Endothelial cell of hepatic sinusoid (primary cell): ENCODE data around the gene SUPT6H.
"Not testable (repeated sequence)": the region's sequence is repeated elsewhere in the genome, so short reads cannot be mapped to it uniquely, and the experiment has no call there.

Experiments
- in situ Hi-C: cut with HindIII; loops from 2 replicates; pipeline ENCODE4 v1.10.0; 2017; ENCODE audit warnings: low sequenced_read_pairs

SUPT6H gene

DNA sequence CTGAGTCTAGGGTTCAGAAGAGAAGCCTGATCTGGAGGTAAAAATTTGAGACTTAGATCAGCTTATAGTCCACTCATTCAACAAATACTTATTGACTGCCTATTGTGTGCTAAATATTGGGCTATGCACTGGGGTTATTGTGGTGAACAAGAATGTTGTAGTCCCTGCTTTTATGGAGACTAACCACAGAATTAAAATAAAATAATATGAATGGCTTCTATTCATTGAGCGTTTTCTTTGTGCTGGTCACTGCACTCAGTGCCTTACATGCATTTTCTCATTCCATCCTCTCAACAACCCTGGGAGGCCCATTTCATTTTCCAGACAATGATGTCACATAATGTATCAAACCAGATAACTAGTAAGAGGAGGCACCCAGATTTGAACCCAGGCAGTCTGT is 71.3 kb downstream of the SUPT6H start:
- in situ Hi-C loops = no loop called here

DNA sequence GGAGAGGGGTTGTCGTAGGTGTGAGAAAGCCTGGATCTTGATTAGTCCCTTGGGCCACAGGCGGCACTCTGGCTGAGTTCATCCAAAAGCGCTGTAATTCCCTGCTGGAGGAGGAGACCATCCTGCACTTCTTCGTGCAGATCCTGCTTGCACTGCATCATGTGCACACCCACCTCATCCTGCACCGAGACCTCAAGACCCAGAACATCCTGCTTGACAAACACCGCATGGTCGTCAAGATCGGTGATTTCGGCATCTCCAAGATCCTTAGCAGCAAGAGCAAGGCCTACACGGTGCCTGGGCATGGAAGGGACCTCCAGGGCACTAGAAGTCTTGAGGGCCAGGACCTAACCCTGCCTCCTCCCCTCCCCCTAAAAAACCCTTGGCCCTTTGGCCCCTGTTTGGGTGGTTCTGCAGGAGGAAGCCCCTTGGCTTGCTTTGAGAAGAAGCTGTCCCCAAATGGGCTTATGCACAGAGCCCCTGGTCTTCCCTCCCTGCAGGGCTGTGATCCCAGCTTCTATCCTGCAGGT is 72.8 kb downstream of the SUPT6H start:
- in situ Hi-C loops = no loop called here

DNA sequence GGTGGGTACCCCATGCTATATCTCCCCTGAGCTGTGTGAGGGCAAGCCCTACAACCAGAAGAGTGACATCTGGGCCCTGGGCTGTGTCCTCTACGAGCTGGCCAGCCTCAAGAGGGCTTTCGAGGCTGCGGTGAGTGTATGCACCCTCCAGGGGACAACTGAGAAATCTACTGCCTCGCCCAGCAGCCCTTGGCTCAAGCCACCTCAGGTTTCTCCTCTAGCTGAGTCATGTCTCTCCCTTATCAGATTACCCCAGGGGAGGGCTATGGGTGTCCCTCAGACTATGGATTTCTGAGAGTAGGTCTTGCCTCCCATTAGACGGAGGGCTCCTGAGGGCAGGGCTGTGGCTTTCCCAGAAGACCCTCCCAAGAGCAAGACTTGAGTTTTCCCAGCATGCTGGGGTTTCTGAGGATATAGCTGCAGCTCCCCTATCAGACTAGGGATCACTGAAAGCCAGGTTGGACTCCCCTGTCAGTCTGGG is 73.3 kb downstream of the SUPT6H start:
- in situ Hi-C loops = no loop called here

DNA sequence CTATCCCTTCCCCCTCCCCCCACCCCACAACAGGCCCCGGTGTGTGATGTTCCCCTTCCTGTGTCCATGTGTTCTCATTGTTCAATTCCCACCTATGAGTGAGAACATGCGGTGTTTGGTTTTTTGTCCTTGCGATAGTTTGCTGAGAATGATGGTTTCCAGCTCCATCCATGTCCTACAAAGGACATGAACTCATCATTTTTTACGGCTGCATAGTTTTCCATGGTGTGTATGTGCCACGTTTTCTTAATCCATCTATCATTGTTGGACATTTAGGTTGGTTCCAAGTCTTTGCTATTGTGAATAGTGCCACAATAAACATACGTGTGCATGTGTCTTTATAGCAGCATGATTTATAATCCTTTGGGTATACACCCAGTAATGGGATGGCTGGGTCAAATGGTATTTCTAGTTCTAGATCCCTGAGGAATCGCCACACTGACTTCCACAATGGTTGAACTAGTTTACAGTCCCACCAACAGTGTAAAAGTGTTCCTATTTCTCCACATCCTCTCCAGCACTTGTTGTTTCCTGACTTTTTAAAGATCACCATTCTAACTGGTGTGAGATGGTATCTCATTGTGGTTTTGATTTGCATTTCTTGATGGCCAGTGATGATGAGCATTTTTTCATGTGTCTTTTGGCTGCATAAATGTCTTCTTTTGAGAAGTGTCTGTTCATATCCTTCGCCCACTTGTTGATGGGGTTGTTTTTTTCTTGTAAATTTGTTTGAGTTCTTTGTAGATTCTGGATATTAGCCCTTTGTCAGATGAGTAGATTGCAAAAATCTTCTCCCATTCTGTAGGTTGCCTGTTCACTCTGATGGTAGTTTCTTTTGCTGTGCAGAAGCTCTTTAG is 74.1 kb downstream of the SUPT6H start:
- in situ Hi-C loops = not testable (repeated sequence)

DNA sequence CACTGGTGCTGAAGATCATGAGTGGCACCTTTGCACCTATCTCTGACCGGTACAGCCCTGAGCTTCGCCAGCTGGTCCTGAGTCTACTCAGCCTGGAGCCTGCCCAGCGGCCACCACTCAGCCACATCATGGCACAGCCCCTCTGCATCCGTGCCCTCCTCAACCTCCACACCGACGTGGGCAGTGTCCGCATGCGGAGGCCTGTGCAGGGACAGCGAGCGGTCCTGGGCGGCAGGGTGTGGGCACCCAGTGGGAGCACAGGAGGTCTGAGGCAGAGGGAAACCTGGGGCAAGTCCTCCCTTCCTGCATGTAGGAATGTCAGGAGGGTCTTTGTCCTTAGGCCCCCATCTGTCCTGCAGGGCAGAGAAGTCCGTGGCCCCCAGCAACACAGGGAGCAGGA is 75.3 kb downstream of the SUPT6H start:
- in situ Hi-C loops = no loop called here

DNA sequence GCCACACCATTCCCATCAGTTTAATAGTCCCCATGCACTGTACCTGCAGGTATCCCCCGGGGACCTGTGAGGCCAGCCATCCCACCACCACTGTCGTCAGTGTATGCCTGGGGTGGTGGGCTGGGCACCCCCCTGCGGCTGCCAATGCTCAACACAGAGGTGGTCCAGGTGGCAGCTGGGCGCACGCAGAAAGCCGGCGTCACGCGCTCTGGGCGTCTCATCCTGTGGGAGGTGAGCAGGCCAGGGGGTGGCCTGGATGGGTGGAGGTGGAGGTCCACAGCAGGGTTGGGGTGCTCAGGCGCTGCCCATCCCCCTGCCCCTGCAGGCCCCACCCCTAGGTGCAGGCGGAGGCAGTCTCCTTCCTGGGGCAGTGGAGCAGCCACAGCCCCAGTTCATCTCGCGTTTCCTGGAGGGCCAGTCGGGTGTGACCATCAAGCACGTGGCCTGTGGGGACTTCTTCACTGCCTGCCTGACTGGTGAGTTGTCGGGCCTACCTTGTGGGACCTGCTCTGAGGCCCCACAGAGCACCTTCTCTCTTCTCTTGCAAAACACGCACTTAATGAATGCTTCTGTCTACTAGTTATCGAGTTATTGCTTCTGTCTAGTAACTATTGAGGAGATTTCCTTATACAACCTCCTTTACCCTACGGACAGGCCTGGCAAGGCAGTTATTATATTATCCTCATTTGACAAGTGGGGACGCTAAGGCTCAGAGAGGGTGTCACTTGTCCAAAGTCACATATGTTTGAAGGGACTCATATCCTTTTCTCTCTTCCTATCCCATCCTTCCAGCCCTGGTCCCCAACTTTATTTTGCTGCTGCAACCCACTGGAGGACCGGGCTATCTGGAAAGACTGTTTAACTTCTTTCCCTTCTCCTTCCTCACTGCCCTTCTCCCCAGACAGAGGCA is 76.0 kb downstream of the SUPT6H start:
- in situ Hi-C loops = no loop called here

DNA sequence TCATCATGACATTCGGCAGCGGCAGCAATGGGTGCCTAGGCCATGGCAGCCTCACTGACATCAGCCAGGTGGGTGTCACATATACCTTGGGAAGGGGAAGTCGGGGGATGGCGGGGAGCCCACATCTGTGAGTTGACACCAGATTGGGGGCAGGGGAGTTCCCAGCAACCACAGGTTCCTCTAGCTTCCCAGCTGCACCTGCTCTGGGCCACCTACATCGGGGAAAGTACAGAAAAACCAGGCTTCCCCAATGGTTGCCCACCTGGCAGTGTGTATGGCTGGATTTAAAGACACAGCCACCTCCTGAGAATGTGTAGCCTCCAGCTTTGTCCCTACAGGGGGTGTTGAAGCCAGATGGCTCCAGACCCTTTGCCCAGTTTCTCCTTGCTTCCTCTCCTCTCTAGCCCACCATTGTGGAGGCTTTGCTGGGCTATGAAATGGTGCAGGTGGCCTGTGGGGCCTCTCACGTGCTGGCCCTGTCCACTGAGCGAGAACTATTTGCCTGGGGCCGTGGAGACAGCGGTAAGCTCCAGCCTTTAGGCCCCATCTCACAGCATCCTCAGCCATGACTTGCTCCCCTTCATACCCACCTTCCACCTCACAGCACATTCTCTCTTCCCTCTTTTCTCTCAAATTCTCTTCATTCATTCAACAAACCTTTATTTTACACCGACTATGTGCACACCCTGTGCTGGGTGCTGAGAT is 76.8 kb downstream of the SUPT6H start:
- in situ Hi-C loops = no loop called here

DNA sequence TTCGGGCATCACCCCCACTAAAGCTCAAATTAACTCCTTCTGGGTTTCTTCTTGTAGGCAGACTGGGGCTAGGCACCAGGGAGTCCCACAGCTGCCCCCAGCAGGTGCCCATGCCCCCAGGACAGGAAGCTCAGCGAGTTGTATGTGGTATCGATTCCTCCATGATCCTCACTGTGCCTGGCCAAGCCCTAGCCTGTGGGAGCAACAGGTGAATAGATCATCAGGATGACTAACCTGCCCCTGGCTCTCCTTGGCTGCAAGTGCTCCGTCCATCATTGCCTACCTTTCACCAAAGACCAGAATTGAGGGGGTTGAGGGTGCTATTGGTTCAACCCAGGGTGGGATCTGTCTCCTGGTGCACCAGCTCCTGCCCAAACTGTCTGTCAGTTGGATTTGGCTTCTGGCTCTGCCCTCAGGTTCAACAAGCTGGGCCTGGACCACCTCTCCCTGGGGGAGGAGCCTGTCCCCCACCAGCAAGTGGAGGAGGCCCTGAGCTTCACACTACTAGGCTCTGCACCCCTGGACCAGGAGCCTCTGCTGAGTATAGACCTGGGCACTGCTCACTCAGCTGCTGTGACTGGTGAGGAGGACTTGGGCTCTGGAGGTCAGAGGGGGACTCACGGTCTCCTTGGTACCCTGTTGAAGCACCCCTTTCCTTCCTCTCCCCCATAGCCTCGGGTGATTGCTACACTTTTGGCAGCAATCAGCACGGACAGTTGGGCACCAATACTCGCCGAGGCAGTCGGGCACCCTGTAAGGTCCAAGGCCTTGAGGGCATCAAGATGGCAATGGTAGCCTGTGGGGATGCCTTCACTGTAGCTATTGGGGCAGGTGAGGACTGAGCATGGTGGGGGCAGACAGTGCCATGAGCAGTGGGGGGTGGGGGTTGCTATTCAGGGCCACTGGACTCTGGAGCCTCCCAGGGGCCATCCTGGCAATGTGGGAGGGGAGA is 78.7 kb downstream of the SUPT6H start:
- in situ Hi-C loops = no loop called here

DNA sequence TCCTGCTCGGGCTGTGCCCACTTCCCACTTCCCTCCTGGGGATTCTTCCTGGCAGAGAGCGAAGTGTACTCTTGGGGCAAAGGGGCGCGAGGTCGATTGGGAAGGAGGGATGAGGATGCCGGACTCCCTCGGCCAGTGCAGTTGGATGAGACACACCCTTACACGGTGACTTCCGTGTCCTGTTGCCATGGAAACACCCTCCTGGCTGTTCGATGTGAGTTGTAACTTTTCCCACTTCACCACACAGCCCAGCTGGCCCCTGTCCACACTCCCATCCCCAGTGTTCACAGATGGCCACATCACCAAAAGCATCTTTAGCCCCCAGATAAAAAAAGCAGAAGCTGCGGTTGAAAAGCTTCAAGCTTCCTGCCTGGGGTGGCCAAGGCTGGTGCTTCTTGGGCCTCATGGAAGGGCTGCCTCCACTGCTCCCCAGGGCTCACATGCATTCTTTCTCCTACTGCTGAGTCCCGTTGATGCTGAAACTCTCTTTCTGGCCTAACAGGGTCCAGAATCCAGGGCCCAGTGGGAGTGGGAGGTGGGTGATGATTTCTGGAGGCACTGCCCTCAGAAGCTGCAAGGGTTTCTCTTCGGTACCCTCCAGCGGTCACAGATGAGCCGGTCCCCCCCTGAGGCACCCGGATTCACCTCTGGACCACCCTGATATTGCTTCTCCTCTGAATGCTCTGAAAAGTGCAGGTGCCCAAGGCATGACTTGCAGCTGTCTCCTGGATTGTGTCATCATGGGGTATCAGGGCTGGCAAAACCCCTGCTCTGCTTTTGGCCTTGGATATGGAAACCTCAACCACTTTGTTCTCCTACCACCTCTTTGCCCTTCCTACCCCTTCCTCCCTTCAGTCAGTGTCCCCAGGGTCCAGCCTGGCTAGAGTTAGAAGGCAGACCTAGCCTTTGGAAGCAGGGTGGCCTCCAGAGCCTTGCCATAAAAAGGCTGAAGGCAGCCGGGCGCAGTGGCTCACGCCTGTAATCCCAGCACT is 79.6 kb downstream of the SUPT6H start:
- in situ Hi-C loops = no loop called here

DNA sequence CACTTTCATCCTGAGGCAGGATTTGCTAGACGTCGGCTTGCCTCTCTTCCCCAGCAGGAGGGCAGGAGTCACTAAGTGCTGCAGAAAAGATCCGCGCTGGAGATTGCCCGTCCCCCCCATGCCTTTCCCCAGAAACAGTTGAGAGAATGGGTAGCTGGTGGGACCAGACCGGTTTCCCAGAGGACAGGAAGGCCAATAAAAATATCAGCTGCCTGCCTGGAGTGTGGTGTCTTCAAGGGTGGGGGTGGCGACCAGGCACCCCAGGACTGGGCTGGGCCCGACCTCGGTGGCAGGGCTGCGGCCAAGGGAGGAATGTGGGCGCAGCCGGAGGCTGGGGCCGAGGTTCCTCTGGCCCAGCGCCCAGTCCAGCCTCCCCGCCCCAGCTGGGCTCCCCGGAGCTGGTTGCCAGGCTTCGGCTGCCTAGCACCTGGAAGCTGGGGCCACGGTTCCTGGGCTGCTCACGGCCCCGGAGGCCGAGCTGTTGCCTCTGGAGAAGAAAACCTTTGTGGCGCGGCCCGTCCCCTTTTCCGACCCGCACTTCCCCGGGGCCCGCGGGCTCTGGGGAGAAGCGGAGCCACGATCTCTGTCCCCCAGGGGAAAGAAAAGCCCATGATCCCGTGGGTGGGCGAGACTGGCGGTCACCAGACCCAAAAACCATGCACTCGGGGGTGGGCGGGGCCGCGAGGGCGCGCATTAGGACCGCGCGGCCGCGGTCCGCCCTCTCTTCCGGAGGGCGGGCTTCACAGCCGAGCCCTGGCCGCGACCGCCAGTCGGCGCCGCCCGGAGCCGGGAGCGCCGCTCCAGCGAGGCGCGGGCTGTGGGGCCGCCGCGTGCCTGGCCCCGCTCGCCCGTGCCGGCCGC is 81.5 kb downstream of the SUPT6H start, which contains the start of gene TRAF4:
TSS of gene TRAF4 (plus strand) at position 769 of the 861 bp plus-strand sequence. CDS start 102 bp downstream, outside the sequence.
- in situ Hi-C loops = no loop called here

DNA sequence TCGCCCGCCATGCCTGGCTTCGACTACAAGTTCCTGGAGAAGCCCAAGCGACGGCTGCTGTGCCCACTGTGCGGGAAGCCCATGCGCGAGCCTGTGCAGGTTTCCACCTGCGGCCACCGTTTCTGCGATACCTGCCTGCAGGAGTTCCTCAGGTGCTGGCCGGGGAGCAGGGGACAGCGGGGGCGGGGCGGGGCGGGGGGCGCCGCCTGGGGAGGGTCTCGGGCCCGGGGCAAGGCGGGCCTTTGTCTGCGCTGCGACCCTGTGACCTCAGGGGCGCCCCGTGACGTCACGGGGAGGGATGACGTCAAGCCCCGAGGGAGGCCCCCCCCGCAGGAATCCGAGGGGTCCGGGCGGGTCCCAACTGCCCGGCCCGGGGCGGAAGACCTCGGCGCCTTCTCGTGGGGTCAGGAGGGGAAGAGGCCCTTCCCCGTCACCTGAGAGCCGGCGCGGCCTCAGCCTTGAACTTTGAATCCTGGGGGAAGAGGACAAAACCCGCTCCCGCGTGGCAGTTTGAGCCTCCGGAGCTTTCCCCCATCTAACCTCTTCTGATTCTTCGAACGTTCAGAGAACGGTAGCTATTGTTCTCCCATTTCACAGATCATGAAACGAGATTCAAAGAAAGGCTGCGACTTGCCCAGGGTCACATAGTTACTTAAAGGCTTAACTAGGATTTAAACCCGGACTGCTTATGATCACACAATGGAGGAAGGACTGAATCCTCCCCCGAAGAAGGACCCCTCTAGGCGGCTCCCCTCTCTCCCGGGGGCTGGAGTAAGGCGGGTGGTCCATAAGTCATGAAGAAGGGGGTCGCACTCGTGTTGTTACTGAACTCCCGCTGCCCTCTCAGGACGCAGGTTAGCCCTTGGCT is 82.3 kb downstream of the SUPT6H start:
- in situ Hi-C loops = no loop called here

DNA sequence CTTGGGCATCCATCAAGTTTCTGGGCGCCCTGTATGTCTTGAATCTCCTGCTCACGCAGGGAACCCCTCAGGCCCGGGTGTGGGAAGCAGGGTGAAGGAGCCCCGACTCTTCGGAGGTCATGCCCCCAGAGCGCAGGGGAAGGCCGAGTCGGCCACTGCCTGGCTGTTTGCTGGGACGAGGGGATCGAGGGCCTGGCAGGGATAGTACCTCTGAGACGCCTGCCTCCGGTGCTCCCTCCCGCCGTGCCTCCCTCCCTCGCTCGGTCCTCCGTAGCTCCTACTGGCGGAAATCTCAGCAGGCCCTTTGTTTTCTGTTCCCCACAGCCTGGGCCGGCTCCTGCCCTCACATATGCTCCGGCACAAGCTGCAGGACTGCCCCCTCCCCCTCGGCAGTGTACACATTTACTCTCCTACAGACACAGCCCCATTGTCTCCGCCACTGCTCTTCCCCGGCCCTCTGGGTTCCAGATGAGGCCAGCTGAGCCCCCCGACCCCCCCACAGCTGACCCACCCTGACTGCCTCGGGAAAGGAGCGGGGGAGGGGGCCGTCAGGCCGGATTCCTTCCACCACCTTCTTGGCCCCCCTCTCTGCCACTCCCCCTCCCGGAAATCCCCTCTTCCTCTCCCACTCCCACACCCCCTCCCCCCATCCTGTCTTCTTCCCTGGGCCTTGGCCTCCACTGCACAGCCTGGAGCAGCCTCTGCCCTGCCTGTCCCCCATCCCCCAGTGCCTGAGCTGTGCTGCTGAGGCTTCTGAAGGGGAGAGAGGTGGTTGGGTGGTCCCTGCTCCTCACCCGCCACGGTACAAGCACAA is 83.2 kb downstream of the SUPT6H start:
- in situ Hi-C loops = no loop called here

DNA sequence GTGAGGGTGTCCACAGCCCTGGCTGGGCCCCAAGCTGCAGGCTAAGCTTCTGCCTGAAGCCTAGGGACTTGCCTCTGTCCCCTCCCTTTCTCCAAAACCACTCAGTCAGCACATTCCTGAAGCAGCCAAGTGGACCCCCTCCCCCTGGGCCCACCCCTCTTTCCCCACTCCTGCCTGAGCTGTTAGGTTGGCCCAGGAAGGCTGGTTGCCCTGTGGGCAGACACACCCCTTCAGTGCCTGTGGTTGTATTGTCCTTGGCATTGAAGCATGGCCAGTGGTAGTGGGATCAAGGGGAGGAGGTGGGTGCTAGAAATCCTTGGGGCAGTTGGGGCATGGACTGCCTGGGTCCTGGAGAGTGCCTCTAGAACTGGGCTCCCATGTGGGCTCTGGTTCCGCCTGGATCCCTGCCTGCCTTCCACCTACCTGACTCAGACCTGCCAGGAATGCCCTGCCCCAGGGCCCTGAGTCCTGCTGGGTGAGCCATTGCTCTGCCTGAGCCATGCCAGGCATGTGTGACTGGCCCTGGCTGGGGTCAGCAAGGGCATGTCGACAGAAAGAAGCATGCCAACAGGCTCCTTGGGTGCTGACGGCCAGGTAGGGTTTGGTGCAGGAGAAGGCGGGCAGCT is 83.9 kb downstream of the SUPT6H start:
- in situ Hi-C loops = no loop called here

DNA sequence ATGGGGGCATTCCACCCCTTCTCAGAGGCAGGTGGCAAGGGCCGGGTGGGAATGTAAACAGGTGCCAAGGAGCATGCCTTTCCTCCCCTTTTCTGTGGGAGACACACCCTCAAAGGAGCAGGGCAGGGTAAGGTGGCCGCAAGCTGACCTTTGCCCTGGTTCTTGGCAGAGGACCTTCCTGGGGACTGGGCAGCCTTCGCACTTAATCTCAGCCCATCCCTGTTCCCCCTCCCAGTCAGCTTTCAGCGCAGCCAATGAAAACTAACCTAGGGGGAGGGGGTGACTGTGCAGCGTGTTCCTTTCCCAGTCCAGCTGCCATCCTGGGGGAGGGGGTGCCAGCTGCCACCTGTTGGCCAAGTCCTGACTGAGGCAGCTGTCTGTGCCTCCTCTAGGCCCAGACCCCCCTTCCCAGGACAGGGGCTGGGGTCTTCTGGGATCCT is 84.6 kb downstream of the SUPT6H start:
- in situ Hi-C loops = no loop called here

DNA sequence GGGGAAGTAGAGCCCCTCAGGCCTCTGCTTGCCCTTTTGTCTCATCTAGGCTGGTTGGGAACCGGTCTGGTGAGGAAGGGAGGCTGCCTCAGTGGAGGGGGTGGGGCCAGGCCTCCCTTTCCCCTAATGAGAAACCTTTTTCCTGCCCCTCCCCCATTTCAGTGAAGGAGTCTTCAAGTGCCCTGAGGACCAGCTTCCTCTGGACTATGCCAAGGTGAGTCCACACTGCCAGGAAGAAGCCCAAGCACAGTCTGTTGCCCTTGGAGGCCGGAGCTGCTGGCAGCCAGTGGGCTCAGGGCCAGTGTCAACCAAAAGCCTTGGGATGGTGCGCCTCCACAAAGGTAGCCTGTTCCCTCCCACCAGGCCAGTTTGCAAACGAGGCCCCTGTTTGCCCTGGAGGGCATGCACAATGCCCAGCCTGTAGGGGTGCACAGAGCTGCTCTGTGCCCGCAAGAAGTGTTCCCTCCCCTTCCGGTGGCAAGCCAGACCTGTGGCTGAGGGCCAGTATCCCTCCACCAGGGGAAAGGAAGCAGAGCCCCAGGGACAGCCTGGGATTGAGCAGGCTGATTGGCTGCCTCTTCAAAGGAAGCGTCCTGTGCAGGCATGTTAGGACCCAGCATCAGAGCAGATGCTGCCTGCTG is 85.2 kb downstream of the SUPT6H start:
- in situ Hi-C loops = no loop called here
